ENCODE data around the gene CYCS. TPM values are rescaled to one million over a fixed set of nuclear protein-coding genes. Genes with fewer than 3 reads are reported as not detected.
A peak's percentile ranks its signal among the peaks of the same experiment; 100 is the strongest.
"Not testable (repeated sequence)": the region's sequence is repeated elsewhere in the genome, so short reads cannot be mapped to it uniquely, and the experiment has no call there.

The CYCS gene
- total RNA-seq (10 to 100 TPM; 56.1 to 58.0 TPM), polyA plus RNA-seq (100 to 1,000 TPM in 2 of 3 donors, 10 to 100 TPM in 1; 95.4 to 121 (median 101) TPM), total RNA-seq (66.8 to 365 (median 244) reads per million in 6 experiments)

DNA sequence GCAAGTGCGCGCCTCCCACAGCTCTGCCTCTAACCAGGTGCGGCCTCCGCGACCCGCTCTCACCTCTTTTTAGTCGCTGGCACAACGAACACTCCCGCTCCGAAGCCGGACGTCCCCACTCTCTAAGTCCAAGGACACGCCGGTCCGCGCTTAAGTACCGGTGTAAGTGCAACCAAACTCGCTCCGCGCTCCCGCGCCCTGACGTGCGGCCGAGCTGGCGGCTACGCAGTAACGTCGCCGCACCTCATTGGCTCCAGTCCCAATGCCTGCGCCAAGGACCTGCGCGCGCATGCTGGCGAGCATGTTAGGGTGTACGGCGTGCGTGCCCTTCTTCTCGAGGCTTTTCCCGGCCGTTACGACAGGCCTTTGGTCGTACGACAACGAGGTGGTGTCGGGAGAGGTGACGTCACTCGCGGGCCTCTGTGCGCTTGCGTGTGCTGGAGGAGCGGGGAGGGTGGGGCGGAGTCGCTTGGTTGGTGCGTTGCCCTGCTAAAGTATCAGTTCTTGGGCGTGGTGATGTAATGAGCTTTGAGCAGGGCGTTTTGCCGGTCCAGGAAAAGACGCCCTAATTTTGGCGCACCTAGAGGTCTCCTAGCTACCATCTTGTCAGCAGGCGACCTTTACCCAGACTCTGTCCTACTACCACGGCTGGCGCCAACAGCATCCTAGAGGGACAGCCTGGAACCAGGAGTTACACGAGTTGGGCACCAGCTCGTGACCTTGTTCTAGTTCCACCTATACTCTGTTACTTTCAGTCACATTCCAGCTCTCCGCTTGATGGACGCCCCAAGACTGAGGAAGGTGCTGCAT, at the start of gene CYCS:
TSS of gene CYCS (minus strand) at position 124 of the 810 bp plus-strand sequence. CDS start 1,141 bp downstream, outside the sequence.
- DNase-seq = peak; percentile 95 to 100 (median 99)

GRCh38 chr7:25173184-25173583, 48.1 kb upstream of the CYCS start:
- POLR2A ChIA-PET = no interaction called here
- no peak for ATAC-seq
- Mint-ChIP-seq H3K4me1 (peaks cover 0 to 6% (median 2%) of the 10 kb centered on the region in 4 donors), H3K4me3 (no peak overlapping the region), H3K36me3 (peaks cover 0 to 31% (median 27%) of the 10 kb centered on the region in 3 donors), H3K9me3 (no peaks in the 10 kb centered on the region), H3K27ac (no peak overlapping the region), H3K27me3 (no peaks in the 10 kb centered on the region)
- DNase-seq = no peak

More for the DNA sequence above, at the start of gene CYCS:
- Mint-ChIP-seq H3K9me3 (no peaks in the 10 kb centered on the region), H3K27me3 (peaks cover 0 to 7% (median 0%) of the 10 kb centered on the region in 5 donors), H3K27ac (peak within 1 kb of the TSS; percentile 99 to 100 (median 100)), H3K4me3 (peak within 1 kb of the TSS; percentile 94 to 100 (median 99)), H3K4me1 (peaks cover 12 to 31% (median 23%) of the 10 kb centered on the region in 4 donors), H3K36me3 (peaks cover 0 to 40% (median 5%) of the 10 kb centered on the region in 3 donors)
- POLR2A ChIA-PET = interaction anchor here (0.5 to 1.5 kb wide), 16 partner anchors 10 to 1944 kb away, joined by 3 to 6 read pairs (median 3); partner anchors contain the start of genes CBX3, MALSU1, NFE2L3 and NUP42
- ATAC-seq = peak; percentile 90 to 92

- no peak for ATAC-seq
- no peaks in the 10 kb centered on the region for H3K27me3 Mint-ChIP-seq
- peaks cover 0 to 4% (median 0%) of the 10 kb centered on the region in 4 donors for H3K4me1 Mint-ChIP-seq
- H3K9me3 Mint-ChIP-seq = no peaks in the 10 kb centered on the region
- H3K4me3 Mint-ChIP-seq = no peak overlapping the region
- no peak for DNase-seq
- H3K36me3 Mint-ChIP-seq = peaks cover 0 to 36% (median 23%) of the 10 kb centered on the region in 3 donors
- H3K27ac Mint-ChIP-seq = no peak overlapping the region
- POLR2A ChIA-PET = interaction anchor here (1.0 kb wide), 1 partner anchor 47 kb away, joined by 3 read pairs; the partner anchor contains the start of gene CYCS
These were observed 46.5 kb upstream of the CYCS start for GRCh38 chr7:25171516-25171915.

DNA sequence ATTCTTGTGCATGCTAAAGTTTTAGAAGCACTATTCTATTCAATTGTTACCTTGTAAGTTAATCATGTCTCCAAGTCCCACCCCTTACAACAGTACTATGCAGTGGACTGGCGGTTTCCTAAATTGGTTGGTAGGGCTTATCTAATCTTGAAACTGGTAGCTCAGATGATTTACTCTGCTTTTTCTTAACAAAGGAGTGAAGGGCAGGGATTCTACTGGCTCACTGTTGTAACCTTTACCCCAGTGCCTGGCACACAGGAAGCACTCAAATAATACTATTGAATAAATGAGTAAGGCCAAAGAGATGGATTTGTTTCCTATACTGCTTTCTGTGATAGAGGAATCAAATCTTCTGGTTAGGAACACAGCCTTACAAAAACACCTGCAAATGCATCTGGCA, 46.0 kb upstream of the CYCS start:
- POLR2A ChIA-PET = interaction anchor here (1.0 kb wide), 1 partner anchor 47 kb away, joined by 3 read pairs; the partner anchor contains the start of gene CYCS
- ATAC-seq (no peak), DNase-seq (no peak)
- Mint-ChIP-seq H3K4me3 (no peak overlapping the region), H3K9me3 (no peaks in the 10 kb centered on the region), H3K27me3 (no peaks in the 10 kb centered on the region), H3K36me3 (peaks cover 0 to 36% (median 24%) of the 10 kb centered on the region in 3 donors), H3K4me1 (peaks cover 0 to 4% (median 0%) of the 10 kb centered on the region in 4 donors), H3K27ac (no peak overlapping the region)

DNA sequence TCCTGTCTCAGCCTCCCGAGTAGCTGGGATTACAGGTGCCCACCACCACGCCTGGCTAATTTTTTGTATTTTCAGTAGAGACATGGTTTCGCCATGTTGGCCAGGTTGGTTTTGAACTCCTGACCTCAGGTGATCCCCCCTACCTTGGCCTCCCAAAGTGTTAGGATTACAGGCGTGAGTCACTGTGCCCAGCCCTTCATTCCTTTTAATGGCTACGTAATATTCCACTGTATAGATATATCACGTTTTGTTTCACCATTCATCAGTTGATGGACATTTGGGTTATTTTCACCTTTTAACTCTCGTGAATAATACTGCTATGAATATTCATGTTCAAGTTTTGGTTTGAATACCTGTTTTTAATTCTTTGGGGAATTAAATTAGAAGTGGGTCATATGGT, 44.6 kb upstream of the CYCS start:
- Mint-ChIP-seq H3K27ac (no peak overlapping the region), H3K4me1 (peaks cover 0 to 4% (median 0%) of the 10 kb centered on the region in 4 donors), H3K4me3 (no peak overlapping the region), H3K27me3 (no peaks in the 10 kb centered on the region), H3K9me3 (no peaks in the 10 kb centered on the region), H3K36me3 (peaks cover 0 to 36% (median 33%) of the 10 kb centered on the region in 3 donors)
- DNase-seq (no peak), ATAC-seq (no peak)
- POLR2A ChIA-PET = no interaction called here

- DNase-seq = no peak
- Mint-ChIP-seq H3K27me3 (no peaks in the 10 kb centered on the region), H3K36me3 (peaks cover 0 to 33% (median 31%) of the 10 kb centered on the region in 3 donors), H3K4me3 (no peak overlapping the region), H3K27ac (no peak overlapping the region), H3K9me3 (no peaks in the 10 kb centered on the region), H3K4me1 (peaks cover 0 to 2% (median 0%) of the 10 kb centered on the region in 4 donors)
- ATAC-seq = no peak
- POLR2A ChIA-PET = no interaction called here
These were observed 43.1 kb upstream of the CYCS start for GRCh38 chr7:25168145-25168544.

DNA sequence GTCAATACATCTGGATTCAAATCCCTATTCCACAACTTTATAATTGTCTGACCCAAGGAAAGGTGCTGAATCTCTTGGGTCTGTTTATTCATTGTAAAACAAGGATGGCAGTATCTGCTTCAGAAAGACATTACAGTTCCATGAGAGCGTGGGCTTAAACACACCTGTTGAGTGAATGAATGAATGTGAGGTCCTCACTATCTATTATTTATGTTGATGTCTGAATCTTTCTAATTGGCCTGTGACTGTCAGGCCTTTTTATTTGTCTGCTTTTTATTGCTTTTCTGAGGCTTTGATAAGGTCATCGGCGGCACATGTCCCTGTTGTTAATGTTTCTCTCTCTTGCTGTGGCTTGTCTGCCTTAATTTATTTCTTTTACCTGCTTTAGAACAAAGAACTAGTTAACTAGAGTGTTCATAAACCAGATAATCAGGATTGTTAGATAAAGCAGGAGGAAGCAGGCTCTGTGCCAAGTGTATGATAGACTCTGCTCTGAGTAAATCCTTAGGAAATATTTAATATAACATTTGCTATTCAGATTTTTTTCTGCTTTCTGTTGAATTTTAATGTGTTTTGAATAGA, 42.3 kb upstream of the CYCS start:
- Mint-ChIP-seq H3K4me1 (peaks cover 0 to 2% (median 0%) of the 10 kb centered on the region in 4 donors), H3K4me3 (no peak overlapping the region), H3K27ac (peak overlapping the region in 2 of 10 donors; percentile 11 to 61), H3K9me3 (no peaks in the 10 kb centered on the region), H3K27me3 (no peaks in the 10 kb centered on the region), H3K36me3 (peaks cover 0 to 30% (median 25%) of the 10 kb centered on the region in 3 donors)
- POLR2A ChIA-PET = no interaction called here
- ATAC-seq (no peak), DNase-seq (no peak)

DNA sequence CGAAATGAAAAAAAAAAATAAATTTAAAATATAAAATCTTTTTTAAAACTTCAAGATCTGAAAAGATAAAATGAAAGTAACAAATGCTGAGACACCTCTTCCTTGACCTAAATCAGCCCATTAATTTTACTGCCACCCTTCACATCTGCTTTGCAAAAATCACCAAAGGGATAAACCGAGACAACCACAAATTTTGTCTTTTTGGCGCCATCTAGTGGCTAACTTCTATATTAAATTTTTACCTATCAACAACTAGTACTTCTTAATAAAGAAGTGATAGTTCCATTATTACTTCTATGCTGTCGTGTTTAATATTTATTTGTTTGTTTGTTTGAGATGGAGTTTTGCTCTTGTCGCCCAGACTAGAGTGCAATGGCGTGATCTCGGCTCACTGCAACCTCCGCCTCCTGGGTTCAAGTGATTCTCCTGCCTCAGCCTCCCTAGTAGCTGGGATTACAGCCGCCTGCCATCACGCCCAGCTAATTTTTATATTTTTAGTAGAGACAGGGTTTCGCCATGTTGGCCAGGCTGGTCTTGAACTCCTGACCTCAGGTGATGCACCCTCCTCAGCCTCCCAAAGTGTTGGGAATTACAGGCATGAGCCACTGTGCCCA, 35.0 kb upstream of the CYCS start:
- H3K27ac Mint-ChIP-seq, H3K4me1 Mint-ChIP-seq, H3K9me3 Mint-ChIP-seq, H3K4me3 Mint-ChIP-seq, H3K27me3 Mint-ChIP-seq, POLR2A ChIA-PET: not testable (repeated sequence)
- peak; percentile 36 to 59 for ATAC-seq
- peaks cover 0 to 25% (median 13%) of the 10 kb centered on the region in 3 donors for H3K36me3 Mint-ChIP-seq
- peak in 5 of 10 donors; percentile 12 to 67 (median 55) for DNase-seq

DNA sequence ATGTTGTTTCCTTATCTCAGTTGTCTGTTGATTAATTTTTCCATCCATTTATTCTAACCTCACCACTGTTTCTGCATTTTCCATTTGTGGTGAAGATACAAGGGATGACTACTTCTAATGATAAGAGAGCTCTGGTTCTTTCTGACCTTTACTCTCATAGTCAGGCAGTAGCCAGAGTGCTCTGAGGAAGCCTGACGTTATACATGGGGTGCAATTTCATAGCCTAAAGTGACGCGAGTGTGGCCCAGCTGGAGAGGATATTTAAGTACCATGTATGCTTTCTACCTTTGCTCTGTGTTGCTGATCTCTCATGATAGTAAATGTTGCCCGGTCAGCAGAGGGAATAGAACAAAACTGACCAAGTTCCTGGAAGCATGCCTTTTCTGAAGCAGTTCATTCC, 33.9 kb upstream of the CYCS start:
- Mint-ChIP-seq H3K27me3 (no peaks in the 10 kb centered on the region), H3K4me1 (peaks cover 0 to 1% (median 0%) of the 10 kb centered on the region in 4 donors), H3K4me3 (no peak overlapping the region), H3K27ac (no peak overlapping the region), H3K9me3 (no peaks in the 10 kb centered on the region), H3K36me3 (peaks cover 0 to 36% (median 14%) of the 10 kb centered on the region in 3 donors)
- POLR2A ChIA-PET = no interaction called here
- ATAC-seq (no peak), DNase-seq (no peak)

DNA sequence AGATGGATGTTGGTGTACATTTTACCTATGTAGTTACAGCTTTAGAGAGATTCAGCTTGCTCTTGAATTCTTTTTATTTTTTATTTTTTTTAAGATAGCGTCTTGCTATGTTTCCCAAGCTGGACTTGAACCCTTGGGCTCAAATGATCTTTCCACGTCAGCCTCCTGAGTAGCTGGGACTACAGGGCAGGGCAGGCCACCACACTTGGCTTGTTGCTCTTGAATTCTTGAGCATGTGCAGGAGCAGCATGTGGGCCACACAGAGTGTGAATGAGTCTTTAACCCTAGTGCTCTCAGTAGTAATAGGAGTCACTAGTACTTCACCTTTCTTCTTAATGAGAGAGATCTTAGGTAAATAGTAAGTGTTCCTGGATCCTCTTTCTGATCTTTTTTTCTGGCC, 26.7 kb upstream of the CYCS start:
- DNase-seq = no peak
- peaks cover 8 to 69% (median 24%) of the 10 kb centered on the region in 3 donors for H3K36me3 Mint-ChIP-seq

DNA sequence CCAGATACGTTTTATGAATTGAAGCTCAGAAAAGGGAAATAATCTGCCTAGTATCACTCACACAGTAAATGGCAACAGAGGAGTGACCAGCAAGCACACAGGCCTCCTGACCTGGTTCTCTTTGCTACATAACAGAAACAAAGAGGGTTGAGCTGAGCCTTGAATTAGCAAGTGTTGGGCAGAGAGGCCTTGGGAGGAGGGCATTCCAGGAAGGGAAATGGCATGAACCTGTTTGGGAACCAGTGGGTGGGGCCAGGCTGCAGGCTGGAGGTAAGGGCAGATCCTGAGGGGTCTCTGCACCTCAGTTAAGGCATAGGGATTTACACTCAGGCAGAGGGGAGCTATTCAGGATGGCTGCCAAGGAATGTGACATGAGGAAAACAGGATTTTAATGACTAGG, 24.8 kb upstream of the CYCS start:
- ATAC-seq (no peak), DNase-seq (no peak)
- Mint-ChIP-seq H3K36me3 (peaks cover 8 to 69% (median 31%) of the 10 kb centered on the region in 3 donors), H3K4me1 (peaks cover 0 to 3% (median 0%) of the 10 kb centered on the region in 4 donors), H3K9me3 (no peaks in the 10 kb centered on the region), H3K27me3 (no peaks in the 10 kb centered on the region), H3K4me3 (no peak overlapping the region), H3K27ac (no peak overlapping the region)
- POLR2A ChIA-PET = no interaction called here

More for the DNA sequence above, 26.7 kb upstream of the CYCS start:
- H3K27ac Mint-ChIP-seq = no peak overlapping the region
- no peaks in the 10 kb centered on the region for H3K4me1 Mint-ChIP-seq
- POLR2A ChIA-PET = no interaction called here
- H3K27me3 Mint-ChIP-seq = no peaks in the 10 kb centered on the region
- H3K4me3 Mint-ChIP-seq = no peak overlapping the region
- no peaks in the 10 kb centered on the region for H3K9me3 Mint-ChIP-seq
- no peak for ATAC-seq

- POLR2A ChIA-PET = no interaction called here
- no peaks in the 10 kb centered on the region for H3K27me3 Mint-ChIP-seq
- H3K4me1 Mint-ChIP-seq = peaks cover 0 to 3% (median 0%) of the 10 kb centered on the region in 4 donors
- no peak overlapping the region for H3K4me3 Mint-ChIP-seq
- no peak for ATAC-seq
- H3K9me3 Mint-ChIP-seq = no peaks in the 10 kb centered on the region
- H3K36me3 Mint-ChIP-seq = peaks cover 8 to 60% (median 27%) of the 10 kb centered on the region in 3 donors
- no peak overlapping the region for H3K27ac Mint-ChIP-seq
- no peak for DNase-seq
These were observed 23.9 kb upstream of the CYCS start for GRCh38 chr7:25148772-25149575.
